OCI-LY3 (cell line): Measurements from ENCODE around the gene SHC1.

ENCODE experiments used
- CTCF ChIP-seq: fragments of 200-600, 300-600 bp; sonication (generic); IDR thresholded peaks from 2 replicates; pipeline ENCODE4 v1.5.1; 2014; ENCODE audit warnings: antibody characterized with exemption, low read length, low read depth
- EZH2phosphoT487 ChIP-seq: fragments of 200-600 bp; shearing (Covaris generic); IDR thresholded peaks from 2 replicates; pipeline ENCODE4 v1.6.1; 2018; ENCODE audit warnings: antibody characterized with exemption, mixed run types, low read depth

DNA sequence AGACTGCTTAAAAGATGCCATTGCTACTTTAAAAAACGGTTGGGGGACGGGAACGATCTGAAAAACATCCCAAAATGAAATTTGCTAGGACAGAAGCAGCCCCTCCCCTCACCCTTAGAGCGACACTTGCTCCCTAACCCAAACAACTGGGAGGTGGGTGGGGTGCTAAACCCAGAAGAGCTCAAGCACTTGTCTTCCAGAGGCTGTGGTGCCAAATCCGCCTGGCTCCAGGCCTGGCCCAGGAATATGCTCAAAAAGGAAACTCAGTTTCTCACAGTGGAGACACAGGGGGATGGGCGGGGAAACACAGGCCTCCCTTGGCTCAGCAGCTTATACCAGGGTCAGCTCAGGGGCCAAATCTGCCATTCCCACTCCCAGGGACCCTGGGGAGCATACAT lies 14.0 kb downstream of the SHC1 start:
- TF ChIP-seq CTCF, result no peak
- TF ChIP-seq EZH2phosphoT487, result no peak
